Neural cell (in vitro differentiated cells): ENCODE results near the gene C22orf31. TPM values are rescaled to one million over a fixed set of nuclear protein-coding genes. Genes with fewer than 3 reads are reported as not detected.

Experiments
- H2AFZ ChIP-seq: fragments of 200-600, 300-800 bp; sonication (generic), shearing (Covaris generic); 2 replicates; pipeline ENCODE4 v1.6.0; 2014; ENCODE audit warnings: low read depth, mild to moderate bottlenecking, antibody characterized with exemption, low read length, moderate library complexity
- H3F3A ChIP-seq: fragments of 200-600 bp; shearing (Covaris generic); 2 replicates; pipeline ENCODE4 v1.6.1; 2016; ENCODE audit warnings: mild to moderate bottlenecking, moderate library complexity, mixed read lengths, antibody characterized with exemption, low read length; ENCODE audit not compliant: insufficient read depth, poor library complexity, severe bottlenecking
- H3K27ac ChIP-seq: fragments of 200-600, 300-800 bp; sonication (generic), shearing (Covaris generic); 2 replicates; pipeline ENCODE4 v1.5.1; 2014; ENCODE audit warnings: mild to moderate bottlenecking, low read length, moderate library complexity
- H3K27me3 ChIP-seq: fragments of 300-800, 200-600 bp; sonication (generic), shearing (Covaris generic); 2 replicates; pipeline ENCODE4 v1.6.0; 2014; ENCODE audit warnings: mild to moderate bottlenecking, low read depth, low read length, moderate library complexity; ENCODE audit not compliant: insufficient read depth
- H3K36me3 ChIP-seq: fragments of 300-800, 200-600 bp; sonication (generic), shearing (Covaris generic); 2 replicates; pipeline ENCODE4 v1.5.1; 2014; ENCODE audit warnings: mild to moderate bottlenecking, antibody characterized with exemption, low read length, moderate library complexity; ENCODE audit not compliant: insufficient read depth
- H3K4me2 ChIP-seq: fragments of 300-800, 200-600 bp; sonication (generic), shearing (Covaris generic); 2 replicates; pipeline ENCODE4 v1.6.0; 2014; ENCODE audit warnings: mild to moderate bottlenecking, low read length
- H3K4me3 ChIP-seq: fragments of 300-800, 200-600 bp; sonication (generic), shearing (Covaris generic); 2 replicates; pipeline ENCODE4 v1.5.1; 2014; ENCODE audit warnings: mild to moderate bottlenecking, low read length, moderate library complexity
- H3K79me2 ChIP-seq: fragments of 200-600 bp; shearing (Covaris generic); replicated peaks from 2 replicates; pipeline ENCODE4 v1.6.0; 2014; ENCODE audit warnings: mild to moderate bottlenecking, low read length, moderate library complexity; ENCODE audit not compliant: insufficient read depth
- H3K9ac ChIP-seq: fragments of 300-800, 200-600 bp; sonication (generic), shearing (Covaris generic); 2 replicates; pipeline ENCODE4 v1.6.1; 2016; ENCODE audit warnings: mild to moderate bottlenecking, low read length, mixed read lengths
- H3K9me2 ChIP-seq: fragments of 200-600 bp; shearing (Covaris generic); 2 replicates; pipeline ENCODE4 v1.6.1; 2016; ENCODE audit warnings: mild to moderate bottlenecking, low read length, mixed read lengths; ENCODE audit not compliant: insufficient read depth
- H3K9me3 ChIP-seq: fragments of 200-600, 300-800 bp; sonication (generic), shearing (Covaris generic); 2 replicates; pipeline ENCODE4 v1.6.1; 2016; ENCODE audit warnings: mild to moderate bottlenecking, mixed run types, low read length, moderate library complexity, mixed read lengths
- H4K20me1 ChIP-seq: fragments of 200-600 bp; shearing (Covaris generic); 2 replicates; pipeline ENCODE4 v1.6.1; 2016; ENCODE audit warnings: mild to moderate bottlenecking, mixed run types; ENCODE audit not compliant: insufficient read depth
- CTCF ChIP-seq: fragments of 450-650 bp; IDR thresholded peaks from 2 replicates; pipeline ENCODE4 v1.5.1; 2014; ENCODE audit warnings: antibody characterized with exemption, mild to moderate bottlenecking, moderate library complexity; ENCODE audit not compliant: poor library complexity, severe bottlenecking
- EP300 ChIP-seq: fragments of 450-650 bp; conservative IDR thresholded peaks from 2 replicates; pipeline ENCODE4 v1.6.1; 2014; ENCODE audit warnings: antibody characterized with exemption, mild to moderate bottlenecking, moderate library complexity; ENCODE audit not compliant: poor library complexity, severe bottlenecking
- EZH2 ChIP-seq: fragments of 200-600, 300-800 bp; shearing (Covaris generic), sonication (generic); IDR thresholded peaks from 2 replicates; pipeline ENCODE4 v1.6.1; 2014; ENCODE audit warnings: antibody characterized with exemption, low read length, borderline replicate concordance, mild to moderate bottlenecking; ENCODE audit not compliant: insufficient read depth, poor library complexity, severe bottlenecking
- MXI1 ChIP-seq: fragments of 450-650 bp; conservative IDR thresholded peaks from 2 replicates; pipeline ENCODE4 v1.6.1; 2014; ENCODE audit warnings: antibody characterized with exemption, mild to moderate bottlenecking; ENCODE audit not compliant: poor library complexity, severe bottlenecking
- POLR2AphosphoS5 ChIP-seq: IDR thresholded peaks from 2 replicates; pipeline ENCODE4 v1.6.1; 2012
- RAD21 ChIP-seq: fragments of 450-650 bp; conservative IDR thresholded peaks from 2 replicates; pipeline ENCODE4 v1.6.1; 2014; ENCODE audit warnings: antibody characterized with exemption, mild to moderate bottlenecking, moderate library complexity
- REST ChIP-seq: IDR thresholded peaks from 2 replicates; pipeline ENCODE4 v1.6.1; 2012; ENCODE audit warnings: borderline replicate concordance
- SMC3 ChIP-seq: fragments of 450-650 bp; conservative IDR thresholded peaks from 2 replicates; pipeline ENCODE4 v1.6.1; 2014; ENCODE audit warnings: antibody characterized with exemption, mild to moderate bottlenecking, moderate library complexity; ENCODE audit not compliant: poor library complexity
- polyA plus RNA-seq: library from polyadenylated mRNA; depleted of rRNA; stranded (reverse); fragments of >200 nt; gene quantifications from 2 replicates; pipeline ENCODE4 v1.2.3, GENCODE V29; 2014

Gene C22orf31
- polyA plus RNA-seq, 1 donor from 2014 or later: not detected

- TF ChIP-seq REST (no peak), POLR2AphosphoS5 (no peak), RAD21 (no peak), SMC3 (peak; percentile 30), EZH2 (no peak), CTCF (peak; percentile 18)
- H3K79me2 ChIP-seq: no peaks in the 10 kb centered on the region
- H3K9me2 ChIP-seq: no peaks in the 10 kb centered on the region
- no peaks in the 10 kb centered on the region for H3K36me3 ChIP-seq
- H3K27me3 ChIP-seq: no peaks in the 10 kb centered on the region
- H3F3A ChIP-seq: no peaks in the 10 kb centered on the region
- H3K4me2 ChIP-seq: peak overlapping the region; percentile 24
- peak overlapping the region; percentile 72 for H3K9ac ChIP-seq
- peak overlapping the region; percentile 92 for H3K27ac ChIP-seq
- H2AFZ ChIP-seq: peak overlapping the region; percentile 2
- no peaks in the 10 kb centered on the region for H3K9me3 ChIP-seq
- H3K4me3 ChIP-seq: peak overlapping the region; percentile 52
- no peaks in the 10 kb centered on the region for H4K20me1 ChIP-seq
Measured at GRCh38 chr22:29014293-29014692, 47.3 kb downstream of the C22orf31 start.

- no peaks in the 10 kb centered on the region for H3K9me2 ChIP-seq
- H3K9me3 ChIP-seq: no peaks in the 10 kb centered on the region
- no peak overlapping the region for H3K4me2 ChIP-seq
- H3F3A ChIP-seq: no peaks in the 10 kb centered on the region
- H3K79me2 ChIP-seq: no peaks in the 10 kb centered on the region
- H3K4me3 ChIP-seq: no peak overlapping the region
- H3K36me3 ChIP-seq: no peaks in the 10 kb centered on the region
- peak overlapping the region; percentile 92 for H3K27ac ChIP-seq
- no peak for TF ChIP-seq RAD21
- no peak for TF ChIP-seq REST
- TF ChIP-seq MXI1: no peak
- no peak for TF ChIP-seq EP300
- no peak for TF ChIP-seq CTCF
- TF ChIP-seq POLR2AphosphoS5: no peak
- no peak overlapping the region for H3K9ac ChIP-seq
- no peaks in the 10 kb centered on the region for H3K27me3 ChIP-seq
- no peaks in the 10 kb centered on the region for H4K20me1 ChIP-seq
- no peak overlapping the region for H2AFZ ChIP-seq
Measured at GRCh38 chr22:29012952-29013351, 48.7 kb downstream of the C22orf31 start.
